HG03097 (cell line): ENCODE results near the gene KCTD1.

Experiments
- ATAC-seq: cut with Tn5 transposase; IDR thresholded peaks from one replicate; pipeline ENCODE4 v1.9.1; 2021; ENCODE audit not compliant: unreplicated experiment, low FRiP score

KCTD1 gene

DNA sequence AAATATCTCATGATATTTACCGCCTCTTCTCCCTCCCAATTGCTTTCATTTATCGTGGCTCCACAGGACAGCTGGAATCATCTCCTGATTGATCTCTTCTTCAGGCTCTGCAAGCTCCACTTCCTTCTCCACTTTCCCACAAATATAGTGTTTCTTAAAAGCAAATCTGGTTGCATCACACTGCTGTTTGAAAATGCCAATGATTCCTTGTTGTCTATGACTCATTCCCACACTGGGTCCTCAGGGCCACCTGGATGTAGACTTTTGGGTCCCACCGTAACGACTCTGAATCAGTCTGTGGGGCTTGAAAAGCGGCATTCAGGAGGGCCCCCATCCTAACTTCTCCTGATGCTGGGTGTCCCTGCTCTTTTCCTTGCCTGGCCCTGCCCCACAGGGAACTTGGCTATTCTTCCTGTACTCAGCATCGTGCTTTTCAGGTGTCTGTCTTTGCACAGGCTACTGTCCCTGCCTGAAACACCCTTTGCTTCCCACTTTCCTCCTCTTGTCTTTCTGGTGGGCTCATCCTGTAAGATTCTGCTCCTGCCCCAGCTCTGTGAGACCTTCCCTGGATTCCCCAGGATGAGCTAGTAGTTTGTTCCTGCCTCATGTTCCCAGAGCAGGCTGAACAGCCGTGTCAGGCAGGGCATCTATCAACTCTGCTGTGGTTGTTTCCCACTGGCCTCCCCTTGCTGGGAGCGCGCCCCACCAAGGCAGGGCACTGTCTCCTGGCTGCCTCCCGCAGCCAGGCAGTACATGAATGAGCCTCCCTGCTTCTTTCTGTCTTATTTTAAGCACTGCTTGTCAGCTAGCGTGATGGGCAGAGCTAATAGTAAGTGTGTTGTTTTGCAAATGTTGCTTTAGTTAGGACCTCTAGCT, 111.9 kb downstream of the KCTD1 start:
- no peak for ATAC-seq

DNA sequence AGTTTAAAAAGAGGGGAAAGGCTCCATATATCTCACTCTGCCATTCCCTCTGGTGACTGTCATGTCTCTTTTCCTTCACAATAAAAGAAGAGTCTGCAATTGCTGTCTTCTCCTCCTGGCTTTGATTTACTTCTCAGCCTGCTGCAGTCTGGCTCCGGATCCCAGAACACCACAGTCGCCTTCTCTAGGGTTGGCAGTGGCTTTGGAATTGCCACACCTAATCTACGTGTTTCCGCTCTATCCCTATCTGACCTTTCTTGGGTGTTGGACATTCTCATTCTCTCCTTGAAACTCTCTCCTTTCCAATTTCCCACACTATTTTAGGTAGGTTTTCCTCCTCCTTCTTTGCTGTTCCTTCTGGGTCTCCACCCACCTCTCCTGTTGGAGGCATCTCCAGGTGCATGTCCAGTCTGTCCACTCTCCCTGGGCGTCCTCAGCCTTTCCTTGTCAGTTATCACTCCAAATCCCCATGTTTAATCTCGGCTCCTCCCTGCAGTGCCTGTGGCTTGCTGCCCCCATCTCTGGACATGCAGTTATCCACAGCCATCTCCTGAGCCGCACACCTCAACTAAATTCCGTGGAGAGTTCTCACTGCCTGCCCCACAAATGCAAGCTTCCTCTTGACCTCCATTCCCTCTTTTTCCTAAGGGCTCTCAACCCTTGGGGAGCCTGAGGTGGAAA, 112.8 kb downstream of the KCTD1 start:
- no peak for ATAC-seq

DNA sequence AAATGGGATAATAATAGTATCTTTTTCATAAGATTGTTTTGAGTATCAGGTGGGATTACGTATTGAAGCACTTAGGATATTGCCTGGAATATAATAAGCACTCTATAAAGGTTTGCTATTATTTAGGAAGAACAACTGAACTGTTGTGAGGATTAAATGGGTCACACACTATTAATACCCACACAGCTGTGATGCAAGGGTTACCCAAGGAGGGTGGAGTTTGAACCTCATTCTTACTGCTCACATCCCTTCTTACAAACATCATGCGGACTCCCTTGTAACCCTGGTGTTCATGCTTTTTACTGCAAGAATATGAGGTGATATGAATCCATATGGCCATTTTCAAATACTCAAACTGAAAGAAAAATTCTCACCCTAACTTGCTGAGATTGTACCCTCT, 113.5 kb downstream of the KCTD1 start:
- no peak for ATAC-seq

DNA sequence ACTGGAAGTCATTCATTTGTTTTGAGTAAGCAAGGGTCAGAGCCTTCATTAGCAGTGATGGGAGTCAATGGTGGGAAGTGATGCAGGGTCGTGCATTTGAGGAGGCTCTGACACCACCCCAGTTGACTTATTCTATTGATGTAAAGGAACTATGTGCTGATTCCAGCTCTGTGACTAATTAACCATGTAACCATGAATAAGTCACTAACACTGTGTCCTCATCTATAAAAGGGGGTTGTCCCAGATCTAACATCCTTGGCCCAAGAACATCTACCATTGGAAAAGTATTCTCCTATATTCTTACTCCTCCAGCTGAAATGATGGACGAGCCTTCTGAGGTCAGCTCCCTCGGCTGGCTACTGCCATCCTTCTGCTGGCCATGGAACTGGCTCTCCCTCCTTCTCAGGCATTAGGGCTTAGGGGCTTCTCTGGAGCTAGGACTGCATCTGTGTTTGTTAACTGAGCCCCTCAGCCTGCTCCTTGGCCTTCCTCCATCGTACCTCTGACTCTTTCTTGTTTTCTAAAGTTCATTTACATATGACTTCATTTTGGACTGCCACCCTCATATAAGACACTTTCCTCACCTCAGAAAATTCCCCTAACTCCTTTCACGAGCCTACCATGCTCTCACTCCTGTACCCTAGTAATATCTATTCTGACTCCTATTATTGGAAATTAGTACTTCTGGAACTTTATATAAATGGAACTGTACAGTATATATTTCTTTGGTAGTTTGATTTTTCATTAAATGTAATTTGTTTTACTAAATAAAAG, 115.5 kb downstream of the KCTD1 start:
- ATAC-seq: no peak

DNA sequence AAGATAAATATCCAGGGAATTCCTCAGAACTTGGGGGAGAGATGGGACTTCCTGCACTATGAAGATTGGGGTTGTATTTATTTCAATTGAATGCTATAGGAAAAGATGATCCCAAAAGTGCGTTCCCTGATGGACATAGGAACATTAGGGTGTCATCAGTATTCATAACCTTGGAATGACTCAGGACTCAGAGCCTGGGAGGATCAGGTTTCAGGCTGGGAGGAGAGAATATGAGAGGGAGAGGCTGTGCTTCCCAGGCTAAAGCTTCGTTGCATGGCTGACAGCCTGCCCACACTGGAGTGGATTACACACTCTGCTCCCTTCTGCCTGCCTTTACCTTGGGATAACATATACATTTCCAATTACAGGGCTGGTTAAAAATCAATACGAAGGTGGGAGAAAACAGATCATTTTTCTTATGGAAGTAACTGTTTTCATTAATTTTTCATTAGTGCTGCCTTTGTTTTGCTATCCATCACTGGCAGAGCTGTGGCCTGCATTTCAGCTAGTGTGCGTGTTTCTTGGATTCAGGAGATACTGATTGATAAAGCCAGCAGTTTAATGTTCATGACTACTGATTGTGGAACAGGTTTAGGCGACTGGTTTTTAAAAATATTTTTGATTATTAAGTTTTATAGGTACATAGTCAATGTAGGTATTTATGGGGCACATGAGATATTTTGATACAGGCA, 118.7 kb downstream of the KCTD1 start:
- no peak for ATAC-seq

DNA sequence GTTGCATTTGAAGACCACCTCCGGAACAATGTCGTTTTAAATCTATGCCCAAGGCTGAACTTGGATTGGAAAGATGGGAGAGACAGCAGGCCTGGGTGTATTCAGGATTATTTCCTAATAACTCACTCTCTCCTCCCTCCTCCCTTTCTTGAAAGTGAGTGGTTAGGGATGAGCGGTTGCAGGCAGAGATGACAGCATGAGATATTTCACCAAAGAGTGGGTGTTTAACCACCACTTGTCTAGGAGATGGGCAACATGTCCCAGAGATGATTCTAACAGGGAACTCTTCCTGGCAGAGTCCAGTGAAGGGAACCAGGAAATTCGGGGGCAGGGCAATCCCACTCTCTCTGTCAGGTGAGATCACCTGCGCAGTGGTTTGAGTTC, 123.2 kb downstream of the KCTD1 start:
- ATAC-seq: no peak

DNA sequence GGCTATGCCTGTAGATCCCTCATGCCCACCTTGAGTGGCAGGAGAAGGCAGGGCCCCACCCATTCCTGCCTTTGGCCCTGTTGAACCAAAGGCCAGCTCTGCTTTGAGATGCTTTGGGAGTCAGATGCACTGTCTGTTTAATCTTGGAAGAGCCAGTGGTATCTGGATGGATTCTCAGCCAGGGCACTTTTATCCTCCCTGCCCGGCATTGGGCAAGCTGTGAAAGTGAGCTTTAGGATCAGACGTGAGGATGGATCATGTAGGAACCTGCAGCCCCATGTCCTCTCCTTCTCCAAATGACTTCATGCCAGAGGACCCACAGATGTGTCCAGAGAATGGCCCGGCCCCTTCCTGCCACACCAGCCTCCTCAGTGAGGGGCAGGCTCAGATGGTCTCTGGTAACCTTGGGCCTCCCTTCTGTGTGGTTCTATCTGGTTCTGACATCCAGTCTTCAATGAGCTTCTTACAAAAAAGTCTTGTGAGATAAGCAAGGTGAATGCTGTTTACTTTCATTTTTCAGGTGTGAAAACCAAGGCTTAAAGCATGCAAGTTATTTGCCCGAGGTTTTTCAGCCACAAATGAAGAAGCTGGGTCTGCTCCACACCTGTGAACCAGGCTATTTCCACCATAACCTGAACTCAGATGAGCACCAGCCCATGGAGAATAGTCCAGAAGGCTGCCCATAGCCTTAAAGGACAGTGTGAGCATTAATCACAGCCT, 123.8 kb downstream of the KCTD1 start:
- ATAC-seq: no peak

DNA sequence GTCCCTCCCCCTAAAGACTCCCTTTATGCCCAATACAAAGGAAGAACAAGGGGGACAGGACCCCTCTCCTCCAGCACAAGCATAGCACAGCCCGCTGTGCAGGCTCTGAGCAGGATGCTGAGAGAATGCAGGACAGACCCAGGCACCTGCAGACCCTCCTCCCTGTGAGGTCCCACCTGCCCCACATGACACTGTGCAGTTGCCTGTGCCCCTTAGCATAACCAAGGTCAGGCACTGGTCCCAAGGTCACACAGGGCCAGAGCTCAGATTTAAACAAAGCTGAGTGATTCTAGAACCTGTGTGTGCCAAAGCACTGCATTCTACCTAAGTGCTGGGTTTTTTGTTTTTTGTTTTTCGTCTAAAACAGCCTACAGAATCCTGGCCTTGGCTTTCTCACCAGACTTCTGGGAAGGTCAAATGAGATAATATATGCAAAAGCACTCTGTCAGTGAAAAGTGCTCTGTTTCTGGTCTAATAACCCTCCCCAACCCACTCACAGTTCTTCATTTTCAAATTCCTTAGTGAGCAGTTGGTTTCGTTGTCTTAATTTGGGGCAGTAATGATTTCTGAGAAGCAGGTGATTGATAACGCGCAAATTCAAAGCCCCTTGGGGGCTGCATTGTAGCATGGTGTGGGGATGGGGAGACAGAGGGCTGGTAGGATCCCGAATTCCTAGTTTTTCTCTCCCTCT, 125.7 kb downstream of the KCTD1 start:
- no peak for ATAC-seq

DNA sequence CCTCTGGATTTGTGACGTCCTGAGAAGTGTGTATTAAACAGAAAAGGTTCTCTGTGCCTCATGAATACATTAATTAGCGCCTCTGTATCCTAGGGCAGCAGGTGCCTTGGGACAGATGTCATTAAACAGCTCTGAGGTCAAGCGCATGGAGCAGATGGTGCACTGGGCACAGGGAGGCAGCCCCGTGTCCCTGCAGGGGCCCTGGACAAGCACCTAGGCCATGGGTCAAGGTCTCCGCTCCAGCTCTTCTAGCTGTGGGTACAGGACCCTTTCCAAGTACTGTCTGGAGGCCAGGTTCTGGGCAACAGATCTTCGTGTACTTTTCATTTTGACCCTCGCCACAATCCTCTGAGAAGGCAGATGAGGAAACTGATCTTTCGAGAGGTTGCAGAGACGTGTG, 126.4 kb downstream of the KCTD1 start:
- no peak for ATAC-seq

DNA sequence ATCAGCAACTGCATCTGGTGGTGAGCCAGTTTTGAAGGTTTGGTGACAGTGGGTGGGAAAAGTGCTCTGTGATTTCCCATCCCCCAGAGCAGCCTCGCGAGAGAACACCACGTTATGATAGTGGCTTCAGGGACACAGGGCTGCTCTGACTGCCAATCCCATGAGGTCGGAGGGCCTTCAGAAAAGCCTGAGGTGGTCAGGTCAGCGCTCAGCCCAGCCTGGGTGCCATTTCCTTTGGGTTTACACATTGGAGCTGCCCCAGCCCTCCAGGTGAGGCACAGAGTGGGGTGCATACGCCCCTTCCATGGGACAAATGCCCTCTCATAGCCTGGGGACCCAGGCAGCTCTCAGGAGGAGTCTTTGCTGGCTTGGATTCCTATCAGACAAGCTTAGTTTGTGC, 126.8 kb downstream of the KCTD1 start:
- no peak for ATAC-seq

DNA sequence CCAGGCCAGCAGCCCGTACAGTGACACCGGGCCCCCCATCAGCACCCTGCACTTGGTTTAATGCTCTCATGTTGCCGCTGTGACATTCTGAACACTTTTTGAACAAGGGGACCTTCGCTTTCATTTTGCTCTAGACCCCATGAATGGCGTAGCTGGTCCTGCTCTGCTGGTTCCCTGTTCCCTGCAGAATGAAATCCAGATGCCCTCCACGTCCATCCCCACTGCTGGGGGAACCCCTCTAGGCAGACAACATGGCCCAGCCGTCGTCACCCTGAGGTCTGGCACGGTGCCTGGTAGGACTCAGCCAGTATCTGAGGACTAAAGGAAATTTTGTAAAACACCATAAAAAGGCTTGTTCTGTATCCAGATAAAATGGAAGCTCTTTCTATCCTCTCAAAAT, 128.6 kb downstream of the KCTD1 start:
- no peak for ATAC-seq

DNA sequence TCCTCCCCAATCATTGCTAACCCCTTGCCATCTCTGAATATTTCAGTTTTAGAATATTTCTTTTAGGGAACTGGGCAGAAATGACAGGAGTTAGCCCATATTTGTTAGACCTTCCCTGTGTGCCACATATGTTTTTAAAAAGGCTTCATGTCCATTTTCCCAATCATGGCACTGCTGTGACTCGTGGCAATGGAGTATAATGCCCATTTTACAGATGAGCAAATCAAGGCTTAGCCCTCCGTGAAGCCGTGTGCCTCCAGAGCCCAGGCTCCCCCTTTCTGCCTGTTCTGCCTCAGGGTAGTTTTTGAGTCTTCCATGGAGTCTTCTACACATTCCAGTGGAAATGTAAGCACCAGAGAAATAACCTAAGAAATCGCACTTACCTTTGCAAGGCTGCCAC, 130.1 kb downstream of the KCTD1 start:
- no peak for ATAC-seq

DNA sequence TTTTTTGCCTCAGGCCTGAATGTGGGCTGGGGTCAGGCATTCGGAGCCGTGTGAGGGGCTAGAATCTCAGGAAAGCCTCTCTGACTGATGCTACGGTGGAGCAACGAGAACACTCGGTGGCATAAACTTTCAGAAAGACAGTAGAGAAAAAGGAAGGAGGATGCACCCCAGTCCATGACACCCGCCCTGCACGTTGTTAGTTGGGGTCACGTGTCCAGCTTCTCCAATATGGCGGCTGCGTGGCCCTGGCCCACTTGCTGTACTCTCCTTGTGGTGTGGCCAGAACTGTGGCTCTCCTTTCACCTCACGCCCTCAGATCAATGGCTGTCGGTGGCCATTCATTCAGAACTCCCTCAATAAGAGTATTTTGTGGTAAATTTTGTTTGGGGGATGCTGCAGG, 131.2 kb downstream of the KCTD1 start:
- ATAC-seq: no peak

DNA sequence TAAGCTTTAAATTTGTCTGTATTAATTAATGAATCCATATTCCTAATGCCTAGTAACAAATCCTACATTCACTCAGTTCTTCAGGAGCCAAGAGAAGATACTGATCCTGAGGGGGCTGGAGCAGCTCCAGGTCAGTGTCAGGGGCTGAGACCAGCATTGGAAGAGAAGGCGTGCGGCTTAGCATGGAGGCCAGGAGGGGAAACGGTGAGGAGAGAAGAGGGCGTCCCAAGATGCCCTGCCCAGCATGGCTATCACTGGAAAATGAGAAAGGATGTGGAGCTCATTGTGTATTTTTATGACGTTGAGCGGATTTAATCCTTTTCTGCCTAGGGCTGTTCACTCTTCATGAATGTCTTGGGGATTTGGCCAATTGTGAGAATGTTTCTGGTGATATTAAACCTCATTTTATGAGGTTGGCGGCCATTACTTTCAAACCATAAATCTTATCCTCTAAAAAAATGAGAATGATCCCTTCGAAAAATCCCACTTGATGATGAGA, 131.7 kb downstream of the KCTD1 start:
- no peak for ATAC-seq

DNA sequence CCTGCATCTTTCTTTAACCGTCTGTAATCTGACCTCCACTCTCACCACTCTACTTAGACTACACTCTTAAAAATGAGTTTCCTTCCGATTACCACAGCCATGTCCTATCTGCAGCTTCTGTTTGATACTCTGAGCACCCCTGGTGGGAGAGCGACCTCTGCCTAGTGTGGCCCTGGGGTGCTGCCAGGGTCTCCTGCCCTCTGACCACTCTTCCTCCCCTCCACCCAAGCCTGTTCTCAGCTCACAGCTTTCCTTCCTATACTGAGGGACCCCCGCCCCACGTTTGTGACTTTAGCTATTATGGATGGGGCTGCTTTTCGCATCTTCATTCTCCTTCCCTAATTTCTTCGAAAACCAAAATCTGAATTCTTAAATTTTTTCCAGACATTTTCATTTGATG, 132.7 kb downstream of the KCTD1 start:
- ATAC-seq: no peak

DNA sequence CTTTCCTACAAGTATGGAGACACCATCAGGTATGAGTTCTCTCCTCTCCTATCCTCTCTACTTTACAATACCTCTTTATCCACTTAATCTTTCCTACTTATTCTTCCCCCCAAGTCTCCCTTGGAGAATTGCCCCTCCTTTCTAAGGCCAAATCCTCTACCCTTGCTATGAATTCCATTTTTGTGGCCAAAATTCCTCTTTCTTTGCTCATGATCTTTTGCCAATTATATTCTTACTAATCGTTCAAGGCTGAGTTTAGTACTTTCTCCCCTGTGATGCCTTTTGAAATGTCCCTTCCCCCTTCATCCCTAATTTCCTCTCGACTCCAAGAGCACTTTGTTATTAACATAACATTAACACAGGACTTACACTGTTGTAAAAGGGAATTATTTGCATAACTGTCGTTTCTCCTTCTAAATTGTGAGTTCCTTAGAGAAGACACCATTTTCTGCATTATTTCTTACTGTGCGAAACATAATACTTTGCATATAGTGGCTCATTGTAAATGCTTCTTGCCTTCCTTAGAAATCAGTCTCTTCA, 133.4 kb downstream of the KCTD1 start:
- ATAC-seq: no peak

DNA sequence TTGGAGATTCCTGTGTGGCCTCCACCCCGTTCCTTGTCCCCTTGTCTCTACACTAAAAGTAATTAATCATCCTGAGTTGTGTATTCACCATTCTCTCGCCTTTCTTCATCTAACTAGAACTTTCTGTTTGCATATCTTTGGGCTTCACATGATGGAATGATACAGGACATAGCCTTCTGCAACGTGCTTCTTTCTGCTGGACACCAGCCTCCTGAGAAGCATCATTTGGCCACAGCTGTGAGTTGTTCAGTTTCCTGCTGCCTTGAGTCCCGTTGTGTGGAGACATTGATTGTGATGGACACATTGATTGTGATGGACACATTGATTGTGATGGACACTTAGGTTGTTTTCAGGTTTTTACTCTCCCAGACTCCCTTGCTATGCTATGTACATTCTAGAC, 139.3 kb downstream of the KCTD1 start:
- no peak for ATAC-seq

DNA sequence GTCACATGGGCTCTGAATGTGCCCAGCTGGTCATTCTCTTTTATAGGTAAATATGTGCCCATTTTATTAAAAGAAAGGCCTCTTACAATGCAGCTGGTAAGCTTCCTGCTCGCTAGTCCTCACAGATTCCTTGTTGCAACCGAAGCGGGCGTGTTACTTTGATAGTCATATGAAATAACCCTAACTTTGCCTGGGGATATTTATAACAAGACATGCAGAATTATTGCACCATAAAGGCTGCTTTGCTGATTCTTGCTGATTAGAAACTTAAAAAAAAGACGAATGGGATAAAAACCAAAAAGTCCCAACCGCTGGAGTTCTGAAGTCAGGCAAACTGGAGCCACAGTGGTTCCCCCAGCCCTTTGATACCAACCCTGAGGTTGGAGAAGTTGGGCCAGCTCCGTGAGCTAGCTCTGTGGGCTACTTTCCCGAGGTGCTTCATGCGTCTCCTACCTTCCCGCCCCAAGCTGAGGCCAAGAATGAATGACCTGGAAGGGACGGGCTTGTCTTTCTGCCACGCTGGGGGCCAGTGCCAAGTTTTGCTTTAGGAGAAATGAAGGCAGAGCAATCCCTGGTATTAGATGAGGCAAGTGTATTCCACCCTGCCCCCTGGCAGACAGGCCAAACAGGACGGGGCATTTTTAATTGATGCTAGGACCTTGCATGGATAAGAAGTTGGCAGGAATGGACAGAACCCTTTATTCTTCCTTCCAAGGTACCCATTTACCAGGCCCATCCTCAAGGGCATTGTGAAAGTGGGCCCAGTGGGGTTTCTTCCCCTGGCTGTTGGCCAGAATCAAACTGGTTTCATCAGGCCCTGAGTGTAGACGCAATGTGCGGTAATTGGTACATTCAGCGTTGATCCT, 140.4 kb downstream of the KCTD1 start:
- no peak for ATAC-seq
